ENCODE results near the gene PTGES3.

DNA sequence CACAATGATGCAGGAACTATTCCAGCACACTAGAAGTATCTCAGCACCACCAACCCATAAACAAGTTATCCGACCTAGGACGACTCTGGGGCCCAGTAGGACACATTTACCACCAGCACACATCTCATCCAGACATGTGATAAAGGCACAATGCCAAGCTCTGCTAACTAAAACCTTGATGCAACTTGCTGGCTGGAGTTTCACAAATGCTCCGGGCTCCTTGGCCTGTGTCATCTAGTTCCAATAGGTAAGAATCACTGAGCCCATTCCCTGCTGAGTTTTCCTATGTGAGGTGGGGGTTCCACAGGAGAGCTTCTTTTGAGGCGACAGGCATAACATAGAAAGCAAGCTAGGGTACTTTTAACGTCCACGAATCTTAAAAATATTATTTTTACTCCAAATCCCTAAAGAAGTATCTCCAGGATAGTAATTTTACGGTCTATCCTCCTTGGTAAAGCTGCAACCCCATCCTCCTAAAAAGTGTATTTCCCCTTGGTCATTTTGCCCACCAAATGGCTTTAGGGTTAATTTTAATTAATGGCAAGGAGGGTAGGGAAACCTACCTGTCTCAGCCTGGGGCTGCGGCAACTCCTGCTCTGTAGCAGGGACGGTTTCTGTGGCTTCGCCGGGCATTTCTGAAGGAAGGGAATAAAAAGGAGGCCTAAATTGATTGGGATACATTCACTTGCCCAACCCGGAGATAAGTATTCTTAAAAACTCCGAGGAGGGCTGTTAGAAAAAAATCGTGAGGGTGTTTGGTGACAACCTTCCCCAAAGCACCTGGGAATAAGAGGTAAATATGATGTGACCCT lies 36.0 kb upstream of the PTGES3 start:
- TF ChIP-seq EZH2 (IDR thresholded peaks at IDR 0.05; ENCODE audit: borderline replicate concordance, insufficient read depth, low read length, poor library complexity, severe bottlenecking) (no peak), RAD21 (conservative IDR thresholded peaks at IDR 0.05) (no peak), POLR2AphosphoS5 (IDR thresholded peaks at IDR 0.05) (no peak), EP300 (conservative IDR thresholded peaks at IDR 0.05; ENCODE audit: poor library complexity, severe bottlenecking) (no peak), MXI1 (conservative IDR thresholded peaks at IDR 0.05; ENCODE audit: poor library complexity, severe bottlenecking) (no peak), SMC3 (conservative IDR thresholded peaks at IDR 0.05; ENCODE audit: poor library complexity) (no peak), TAF1 (IDR thresholded peaks at IDR 0.05; ENCODE audit: low read depth) (no peak)
- TF ChIP-seq, protein P1, sequence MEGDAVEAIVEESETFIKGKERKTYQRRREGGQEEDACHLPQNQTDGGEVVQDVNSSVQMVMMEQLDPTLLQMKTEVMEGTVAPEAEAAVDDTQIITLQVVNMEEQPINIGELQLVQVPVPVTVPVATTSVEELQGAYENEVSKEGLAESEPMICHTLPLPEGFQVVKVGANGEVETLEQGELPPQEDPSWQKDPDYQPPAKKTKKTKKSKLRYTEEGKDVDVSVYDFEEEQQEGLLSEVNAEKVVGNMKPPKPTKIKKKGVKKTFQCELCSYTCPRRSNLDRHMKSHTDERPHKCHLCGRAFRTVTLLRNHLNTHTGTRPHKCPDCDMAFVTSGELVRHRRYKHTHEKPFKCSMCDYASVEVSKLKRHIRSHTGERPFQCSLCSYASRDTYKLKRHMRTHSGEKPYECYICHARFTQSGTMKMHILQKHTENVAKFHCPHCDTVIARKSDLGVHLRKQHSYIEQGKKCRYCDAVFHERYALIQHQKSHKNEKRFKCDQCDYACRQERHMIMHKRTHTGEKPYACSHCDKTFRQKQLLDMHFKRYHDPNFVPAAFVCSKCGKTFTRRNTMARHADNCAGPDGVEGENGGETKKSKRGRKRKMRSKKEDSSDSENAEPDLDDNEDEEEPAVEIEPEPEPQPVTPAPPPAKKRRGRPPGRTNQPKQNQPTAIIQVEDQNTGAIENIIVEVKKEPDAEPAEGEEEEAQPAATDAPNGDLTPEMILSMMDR (IDR thresholded peaks at IDR 0.05; ENCODE audit: poor library complexity, severe bottlenecking) = no peak
- TF ChIP-seq, protein P2, sequence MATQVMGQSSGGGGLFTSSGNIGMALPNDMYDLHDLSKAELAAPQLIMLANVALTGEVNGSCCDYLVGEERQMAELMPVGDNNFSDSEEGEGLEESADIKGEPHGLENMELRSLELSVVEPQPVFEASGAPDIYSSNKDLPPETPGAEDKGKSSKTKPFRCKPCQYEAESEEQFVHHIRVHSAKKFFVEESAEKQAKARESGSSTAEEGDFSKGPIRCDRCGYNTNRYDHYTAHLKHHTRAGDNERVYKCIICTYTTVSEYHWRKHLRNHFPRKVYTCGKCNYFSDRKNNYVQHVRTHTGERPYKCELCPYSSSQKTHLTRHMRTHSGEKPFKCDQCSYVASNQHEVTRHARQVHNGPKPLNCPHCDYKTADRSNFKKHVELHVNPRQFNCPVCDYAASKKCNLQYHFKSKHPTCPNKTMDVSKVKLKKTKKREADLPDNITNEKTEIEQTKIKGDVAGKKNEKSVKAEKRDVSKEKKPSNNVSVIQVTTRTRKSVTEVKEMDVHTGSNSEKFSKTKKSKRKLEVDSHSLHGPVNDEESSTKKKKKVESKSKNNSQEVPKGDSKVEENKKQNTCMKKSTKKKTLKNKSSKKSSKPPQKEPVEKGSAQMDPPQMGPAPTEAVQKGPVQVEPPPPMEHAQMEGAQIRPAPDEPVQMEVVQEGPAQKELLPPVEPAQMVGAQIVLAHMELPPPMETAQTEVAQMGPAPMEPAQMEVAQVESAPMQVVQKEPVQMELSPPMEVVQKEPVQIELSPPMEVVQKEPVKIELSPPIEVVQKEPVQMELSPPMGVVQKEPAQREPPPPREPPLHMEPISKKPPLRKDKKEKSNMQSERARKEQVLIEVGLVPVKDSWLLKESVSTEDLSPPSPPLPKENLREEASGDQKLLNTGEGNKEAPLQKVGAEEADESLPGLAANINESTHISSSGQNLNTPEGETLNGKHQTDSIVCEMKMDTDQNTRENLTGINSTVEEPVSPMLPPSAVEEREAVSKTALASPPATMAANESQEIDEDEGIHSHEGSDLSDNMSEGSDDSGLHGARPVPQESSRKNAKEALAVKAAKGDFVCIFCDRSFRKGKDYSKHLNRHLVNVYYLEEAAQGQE (IDR thresholded peaks at IDR 0.05; ENCODE audit: borderline replicate concordance) = no peak
